Islet of Langerhans (tissue), 1 donor: Measurements from ENCODE around the gene SPPL3.
"Not testable (repeated sequence)": the region's sequence is repeated elsewhere in the genome, so short reads cannot be mapped to it uniquely, and the experiment has no call there.

Experiments used
- FAIRE-seq: peaks from one replicate; lab custom pipeline; 2011; peaks lifted over from hg19 to GRCh38; lab: Jason Lieb, UNC

Gene SPPL3

DNA sequence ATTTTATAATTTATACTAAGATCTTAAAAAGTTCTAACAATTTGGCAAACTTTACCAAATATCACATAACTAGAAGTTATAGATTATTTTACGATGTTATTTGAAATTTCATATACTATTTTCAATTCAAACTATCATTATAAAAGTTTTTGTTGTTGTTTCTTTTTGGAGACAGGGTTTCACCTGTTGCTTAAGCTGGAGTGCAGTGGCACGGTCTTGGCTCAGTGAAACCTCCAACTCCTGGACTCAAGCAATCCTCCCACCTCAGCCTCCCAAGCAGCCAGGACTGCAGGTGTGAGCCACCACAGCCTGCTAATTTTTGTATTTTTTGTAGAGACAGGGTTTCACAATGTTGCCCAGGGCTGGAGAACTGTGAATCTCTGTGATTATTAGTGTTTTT lies 87.8 kb downstream of the SPPL3 start:
- no peak for FAIRE-seq

DNA sequence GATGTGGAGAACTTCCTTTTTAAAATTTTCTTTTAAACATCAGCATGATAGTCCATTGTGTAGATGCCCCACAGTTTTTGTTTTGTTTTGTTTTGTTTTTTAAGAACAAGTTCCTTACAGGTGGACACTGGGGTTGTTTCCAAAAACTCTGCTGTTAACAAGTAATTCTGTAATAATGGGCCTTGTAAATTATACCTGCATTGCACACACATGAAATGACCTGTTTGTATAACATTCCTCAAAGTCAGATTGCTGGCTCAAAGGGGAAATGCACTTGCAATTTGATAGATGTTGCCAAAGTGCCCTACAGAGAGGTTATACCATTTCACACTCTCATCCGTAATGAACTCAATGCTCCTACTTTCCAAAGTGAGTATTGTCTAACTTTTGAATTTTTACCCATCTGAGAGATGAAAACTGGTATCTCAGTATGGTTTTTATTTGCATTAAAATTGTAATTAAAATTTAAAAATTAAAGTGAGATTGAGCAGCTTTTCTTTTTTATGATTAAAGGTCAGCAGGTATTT lies 89.2 kb downstream of the SPPL3 start:
- no peak for FAIRE-seq

DNA sequence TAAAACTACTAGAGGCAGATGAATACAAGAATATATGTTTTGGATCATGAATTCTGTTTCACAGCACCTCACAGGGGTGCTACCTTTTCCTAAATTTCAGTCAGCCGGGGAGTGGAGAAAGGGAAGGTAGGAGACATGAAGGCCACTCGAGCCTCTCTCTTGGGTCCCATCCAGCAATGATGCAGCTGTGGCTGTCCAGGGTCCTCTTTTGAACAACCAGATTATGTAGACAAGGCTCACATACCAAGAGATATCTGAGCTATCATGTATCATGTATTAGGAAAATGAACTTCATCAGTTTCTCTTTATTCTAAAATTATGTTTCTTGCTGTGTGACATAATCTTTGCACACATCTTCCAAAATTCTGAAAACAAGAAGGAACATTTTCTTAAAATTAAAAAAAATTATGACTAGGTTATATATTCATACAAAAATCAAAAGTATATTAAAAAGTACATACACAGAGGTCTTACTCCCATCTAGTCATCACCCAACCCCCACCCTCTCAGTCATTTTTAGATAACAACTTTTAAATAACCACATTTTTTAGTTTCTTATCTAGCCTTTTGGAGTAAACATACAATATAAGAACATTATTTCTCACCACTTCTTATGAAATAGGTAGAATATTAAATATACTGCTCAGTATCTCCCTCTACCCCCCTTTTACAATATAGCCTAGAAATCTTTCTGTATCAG lies 89.8 kb downstream of the SPPL3 start:
- FAIRE-seq: no peak

DNA sequence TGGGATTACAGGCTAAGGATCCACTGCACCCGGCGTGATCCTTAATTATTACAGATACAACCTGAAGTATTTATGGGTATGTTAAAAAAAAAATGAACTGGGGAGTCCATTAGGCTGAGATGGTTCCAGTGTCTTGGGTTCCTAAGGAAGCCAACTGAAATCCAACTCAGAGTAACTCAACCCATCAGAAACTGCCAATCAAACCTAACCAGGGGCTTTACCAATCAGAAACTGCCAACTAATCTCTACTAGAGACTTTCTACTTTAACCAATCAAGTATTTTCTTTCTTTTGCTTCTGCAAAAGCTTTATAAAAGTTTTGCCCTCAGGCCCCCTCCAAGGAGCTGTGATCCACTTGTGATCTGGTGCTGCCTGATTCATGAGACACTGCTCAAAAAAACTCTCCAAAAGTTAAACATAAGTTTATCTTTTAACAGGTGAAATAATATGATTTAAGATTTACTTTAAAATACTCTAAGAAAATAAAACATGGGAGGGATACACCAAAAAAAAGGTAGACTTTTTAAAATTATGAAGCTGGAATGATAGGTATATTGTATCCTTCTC lies 90.5 kb downstream of the SPPL3 start:
- FAIRE-seq: no peak

DNA sequence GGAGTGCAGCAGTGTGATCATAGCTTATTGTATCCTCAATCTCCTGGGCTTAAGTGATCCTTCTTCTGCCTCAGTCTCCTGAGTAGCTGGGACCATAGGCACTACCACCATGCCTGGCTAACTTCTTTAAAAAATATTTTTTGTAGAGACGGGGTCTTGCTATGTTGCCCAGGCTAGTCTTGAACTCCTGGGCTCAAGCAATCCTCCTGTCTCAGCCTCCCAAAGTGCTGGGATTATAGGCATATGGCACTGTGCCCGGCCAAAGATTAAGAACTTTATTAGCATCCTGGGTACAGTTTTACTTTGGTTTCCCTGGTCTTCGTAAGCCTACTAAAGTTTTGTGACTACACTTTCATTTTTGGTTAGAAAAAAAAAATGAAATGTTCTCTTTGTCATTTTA lies 94.1 kb downstream of the SPPL3 start:
- no peak for FAIRE-seq

DNA sequence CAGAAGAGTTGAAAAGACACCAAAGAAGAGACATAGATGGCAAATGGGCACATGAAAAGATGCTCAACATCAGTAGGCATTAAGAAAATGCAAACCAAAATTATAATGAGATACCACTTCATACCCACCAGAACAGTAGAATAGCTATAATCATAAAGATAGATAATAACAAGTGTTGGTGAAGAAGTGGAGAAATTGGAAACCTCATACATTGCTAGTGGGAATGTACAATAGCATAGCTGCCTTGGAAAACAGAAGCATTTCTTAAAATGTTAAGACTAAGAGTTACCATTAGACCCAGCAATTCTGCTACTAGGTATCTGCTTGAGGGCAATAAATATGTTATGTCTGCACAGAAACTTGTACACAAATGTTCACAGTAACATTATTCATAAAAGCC lies 99.7 kb downstream of the SPPL3 start:
- no peak for FAIRE-seq

DNA sequence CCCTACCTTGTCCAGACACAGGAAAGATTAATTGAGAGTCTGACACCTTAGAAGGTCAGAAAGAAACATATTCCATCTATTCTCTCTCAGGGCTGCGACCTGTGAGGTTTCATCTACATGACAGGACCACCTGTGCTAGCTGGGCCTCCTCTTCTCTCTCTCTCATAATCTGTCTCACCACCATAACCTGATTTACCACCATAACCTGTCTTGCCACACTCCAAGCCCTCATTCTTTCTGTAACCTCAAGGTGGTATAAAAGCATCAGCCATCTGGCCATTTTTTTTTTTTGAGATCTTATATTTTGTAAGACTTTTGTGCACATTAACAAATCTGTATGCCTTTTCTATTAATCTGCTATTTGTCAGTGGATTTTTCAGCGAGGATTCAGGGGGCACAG lies 103.0 kb downstream of the SPPL3 start:
- FAIRE-seq: no peak

DNA sequence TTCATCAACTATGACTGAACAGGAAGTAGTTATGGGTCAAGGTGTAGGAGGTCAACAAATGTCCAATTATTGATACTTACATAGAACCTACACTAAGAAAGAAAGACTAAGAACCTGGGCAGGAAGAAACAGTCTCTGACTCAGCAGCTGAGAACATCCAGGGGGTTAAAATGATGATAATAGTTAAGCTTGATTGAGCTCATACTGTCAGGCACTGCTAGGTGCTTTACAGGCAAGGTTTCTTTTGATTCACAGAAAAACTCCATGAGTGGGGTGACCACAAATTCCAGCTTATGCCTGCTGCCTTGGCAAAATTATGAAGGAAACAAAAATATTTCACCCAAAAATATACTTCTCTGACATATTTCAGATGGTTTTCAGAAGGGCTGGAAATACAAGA lies 103.5 kb downstream of the SPPL3 start:
- no peak for FAIRE-seq

DNA sequence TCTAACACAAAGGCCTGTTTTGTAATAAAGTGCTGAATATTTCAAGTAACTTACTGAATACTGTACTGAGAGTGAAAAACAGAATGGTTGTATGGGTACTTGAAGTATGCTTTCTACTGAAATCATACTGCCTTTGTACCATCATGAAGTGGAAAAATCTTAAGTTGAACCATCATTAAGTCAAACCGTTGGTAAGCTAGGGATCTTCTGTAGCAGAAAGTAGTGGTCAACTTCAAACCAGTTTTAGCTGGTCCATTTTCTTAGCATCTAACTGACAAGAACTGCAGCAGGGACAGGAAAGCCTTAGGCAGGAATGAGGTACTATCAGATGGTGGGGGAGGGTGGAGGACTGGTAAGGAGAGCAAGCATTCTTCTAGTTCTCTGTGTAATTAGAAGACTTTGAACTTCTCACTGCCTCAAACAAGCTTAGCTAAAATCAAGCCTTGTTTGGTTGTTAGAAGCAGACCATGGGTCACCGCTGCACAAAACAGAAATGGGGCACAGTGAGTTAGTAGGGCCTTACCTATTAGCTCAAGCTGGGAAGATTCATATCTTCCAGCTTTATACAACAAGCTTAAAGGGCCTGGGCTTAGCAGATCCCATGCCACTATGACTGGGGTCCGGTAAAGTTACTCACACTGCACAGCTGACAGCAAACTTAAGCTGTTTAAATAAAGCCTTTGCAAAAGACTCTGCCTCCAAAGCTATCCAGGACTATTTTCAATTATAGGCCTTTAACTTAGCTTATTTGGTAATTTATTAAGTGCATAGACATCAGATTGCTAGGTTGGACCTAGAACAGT lies 104.7 kb downstream of the SPPL3 start:
- no peak for FAIRE-seq

DNA sequence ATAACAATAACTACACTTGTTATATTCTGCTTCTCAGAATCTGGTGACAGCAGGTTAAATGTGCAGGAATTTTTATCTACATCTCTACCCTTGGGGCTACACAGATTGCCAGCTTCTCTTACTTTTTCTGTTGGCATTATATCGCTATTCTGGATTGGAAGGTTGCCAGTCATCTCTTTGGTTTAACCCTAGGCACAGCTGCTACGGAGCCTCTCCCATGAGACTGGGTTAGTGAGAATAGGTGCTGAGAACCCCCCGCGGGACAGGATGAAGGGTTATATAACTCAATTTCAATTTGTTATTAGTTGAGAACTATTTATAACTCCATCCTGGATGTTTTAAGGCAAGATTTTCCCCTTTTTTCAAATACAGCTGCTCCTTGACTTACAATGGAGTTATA lies 105.5 kb downstream of the SPPL3 start:
- FAIRE-seq: no peak

DNA sequence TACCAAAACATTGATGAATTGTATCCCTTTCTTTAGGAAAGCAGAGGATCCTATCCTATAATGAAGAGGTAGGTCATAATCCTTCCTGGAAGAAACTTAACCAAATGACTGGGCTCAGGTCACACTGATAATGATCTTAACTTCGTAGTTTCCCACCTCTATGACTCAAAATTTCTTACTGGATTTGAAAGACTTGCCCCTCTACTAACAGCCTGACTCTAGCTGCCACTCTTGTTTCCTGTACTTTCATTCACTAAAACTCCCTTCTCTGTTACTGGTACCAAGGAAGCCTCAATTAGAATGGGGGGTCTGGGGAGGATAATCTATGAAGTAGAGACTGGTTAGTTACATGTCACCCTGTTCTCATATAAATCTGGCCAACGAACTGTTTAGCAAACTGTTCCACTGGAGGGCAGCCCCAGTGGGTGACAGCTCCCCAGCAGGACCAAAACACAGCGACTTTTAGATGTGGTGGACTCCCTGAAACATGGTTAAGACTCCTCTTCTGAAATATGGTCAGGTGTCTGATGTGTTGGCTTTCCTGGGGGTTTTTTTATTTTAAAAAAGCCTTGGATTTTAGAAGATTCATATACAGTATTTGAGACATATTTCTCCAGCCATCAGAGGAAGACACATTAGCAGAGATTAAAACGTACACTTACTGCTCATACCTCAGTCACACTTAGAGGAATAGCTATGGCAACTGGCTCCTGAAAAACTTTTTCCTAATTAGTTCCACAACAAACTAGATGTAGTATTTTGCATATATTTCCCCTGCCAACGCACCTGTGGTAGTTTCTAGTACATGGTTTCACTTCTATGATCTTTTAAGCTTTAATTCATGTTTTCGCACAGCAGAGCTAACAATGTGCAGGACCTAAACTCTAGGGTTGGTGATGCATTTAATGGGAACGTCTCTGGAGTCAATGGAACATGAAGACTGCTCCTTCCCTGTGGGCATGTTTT lies 106.2 kb downstream of the SPPL3 start:
- no peak for FAIRE-seq

DNA sequence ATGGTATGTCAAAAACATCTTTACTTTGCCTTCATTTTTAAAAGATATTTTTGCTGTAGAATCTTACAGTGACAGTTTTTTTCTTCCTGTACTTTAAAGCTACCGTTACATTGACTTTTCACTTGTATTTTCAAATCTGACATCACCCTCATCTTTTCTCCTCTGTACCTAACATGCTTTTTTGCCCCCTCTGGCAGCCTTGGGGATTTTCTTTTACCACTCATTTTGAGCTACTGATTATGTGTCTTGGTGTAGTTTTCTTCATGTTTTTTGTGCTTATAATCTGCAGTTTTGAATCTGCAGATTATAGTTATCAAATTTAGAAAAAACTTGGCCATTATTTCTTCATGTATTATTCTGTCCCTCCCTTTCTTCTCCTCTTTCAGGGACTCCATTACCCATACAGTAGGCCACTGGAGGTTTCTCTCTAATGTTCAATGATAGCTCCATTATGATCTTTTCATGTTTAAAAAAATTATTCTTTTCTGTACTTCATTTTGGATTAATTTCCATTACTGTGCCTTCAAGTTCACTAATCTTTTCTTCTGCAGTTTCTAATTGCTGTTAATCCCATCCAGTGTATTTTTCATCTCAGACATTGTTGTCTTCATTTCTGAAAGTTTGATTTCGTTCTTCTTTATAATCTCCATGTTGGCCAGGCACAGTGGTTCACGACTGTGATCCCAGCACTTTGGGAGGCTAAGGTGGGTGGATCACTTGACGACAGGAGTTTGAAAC lies 108.5 kb downstream of the SPPL3 start:
- no peak for FAIRE-seq

DNA sequence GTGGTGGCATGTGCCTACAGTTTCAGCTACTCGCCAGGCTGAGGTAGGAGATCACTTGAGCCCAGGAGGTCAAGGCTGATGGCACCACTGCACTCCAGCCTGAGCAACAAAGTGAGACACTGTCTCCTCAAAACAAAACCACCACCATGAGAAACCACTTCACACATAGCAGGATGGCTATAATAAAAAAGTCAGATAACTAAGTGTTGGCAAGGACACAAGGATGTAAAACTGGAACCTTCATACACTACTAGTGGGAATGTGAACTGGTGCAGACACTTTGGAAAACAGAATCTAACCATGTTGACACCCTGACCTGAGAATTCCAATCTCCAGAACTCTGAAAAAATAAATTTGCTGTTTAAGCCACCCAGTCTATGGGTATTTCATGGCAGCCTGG lies 110.8 kb downstream of the SPPL3 start:
- no peak for FAIRE-seq

DNA sequence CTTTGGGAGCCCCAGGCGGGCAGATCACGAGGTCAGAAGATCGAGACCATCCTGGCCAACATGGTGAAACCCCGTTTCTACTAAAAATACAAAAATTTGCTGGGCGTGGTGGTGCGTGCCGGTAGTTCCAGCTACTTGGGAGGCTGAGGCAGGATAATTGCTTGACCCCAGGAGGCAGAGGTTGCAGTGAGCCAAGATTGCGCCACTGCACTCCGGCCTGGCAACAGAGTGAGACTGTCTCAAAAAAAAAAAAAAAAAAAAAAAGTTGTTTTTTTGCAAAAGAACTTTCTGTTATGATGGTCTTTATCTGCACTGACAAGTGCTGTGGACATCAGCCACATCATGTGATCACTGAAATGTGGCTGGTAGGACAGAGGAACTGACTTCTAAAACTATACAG lies 111.7 kb downstream of the SPPL3 start:
- not testable (repeated sequence) for FAIRE-seq

DNA sequence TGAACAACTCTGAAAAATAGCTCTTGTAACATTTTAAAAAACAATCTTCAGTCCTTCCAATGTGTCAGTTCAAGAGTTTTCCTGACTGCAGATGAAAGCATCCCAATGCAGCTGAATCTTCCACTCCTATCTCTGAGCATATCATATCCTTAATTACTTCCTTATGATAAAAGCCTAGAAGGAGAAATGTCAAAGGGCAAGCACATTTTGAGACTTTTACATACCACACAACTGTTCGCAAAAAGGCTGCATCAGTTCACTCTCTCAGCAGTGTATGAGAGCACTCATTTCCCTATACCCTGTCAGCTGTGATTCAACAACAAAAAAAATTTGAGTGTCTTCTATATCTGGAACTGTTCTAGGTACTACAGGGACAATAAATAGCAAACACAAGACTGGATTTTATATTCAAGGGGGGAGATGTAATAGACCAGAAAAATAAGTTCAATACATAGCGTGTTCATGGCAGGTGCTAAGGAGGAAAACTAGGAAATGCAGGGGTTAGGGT lies 112.4 kb downstream of the SPPL3 start:
- FAIRE-seq: no peak

DNA sequence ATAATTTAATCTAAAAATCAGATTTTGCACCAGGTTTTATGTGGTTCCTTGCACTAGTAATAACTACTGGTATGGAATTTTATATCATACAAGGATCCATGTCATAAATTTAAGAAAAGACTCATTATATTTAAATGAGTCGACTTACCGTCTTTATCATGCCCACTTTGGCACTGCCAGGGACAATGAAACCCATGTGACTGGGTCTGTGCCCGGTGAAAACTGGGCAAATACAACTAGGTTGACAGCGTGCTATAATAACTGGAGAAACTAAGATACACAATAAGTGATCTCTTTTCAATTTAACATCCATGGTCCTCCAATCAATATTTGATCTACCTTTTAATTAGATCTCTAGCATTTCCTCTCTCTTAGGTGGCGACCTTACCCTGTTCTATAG lies 114.0 kb downstream of the SPPL3 start:
- no peak for FAIRE-seq

DNA sequence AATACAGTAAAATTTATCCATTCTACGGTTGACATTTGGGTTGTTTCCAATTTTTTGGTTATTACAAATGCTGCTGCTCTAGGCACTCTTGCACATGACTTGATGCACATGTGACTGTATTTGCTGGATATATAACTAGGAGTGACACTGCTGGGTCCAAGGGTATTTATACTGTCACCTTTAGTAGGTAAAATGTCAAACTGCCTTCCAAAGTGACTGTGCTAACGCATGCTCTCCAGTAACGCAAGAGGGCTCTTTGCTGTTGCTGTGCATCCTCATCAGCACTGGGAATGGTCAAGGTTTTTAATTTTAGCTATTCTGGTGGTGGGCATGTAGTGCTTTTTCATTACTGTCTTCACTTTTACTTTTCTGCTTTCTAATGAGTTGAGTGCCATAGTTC lies 116.3 kb downstream of the SPPL3 start:
- FAIRE-seq: no peak

DNA sequence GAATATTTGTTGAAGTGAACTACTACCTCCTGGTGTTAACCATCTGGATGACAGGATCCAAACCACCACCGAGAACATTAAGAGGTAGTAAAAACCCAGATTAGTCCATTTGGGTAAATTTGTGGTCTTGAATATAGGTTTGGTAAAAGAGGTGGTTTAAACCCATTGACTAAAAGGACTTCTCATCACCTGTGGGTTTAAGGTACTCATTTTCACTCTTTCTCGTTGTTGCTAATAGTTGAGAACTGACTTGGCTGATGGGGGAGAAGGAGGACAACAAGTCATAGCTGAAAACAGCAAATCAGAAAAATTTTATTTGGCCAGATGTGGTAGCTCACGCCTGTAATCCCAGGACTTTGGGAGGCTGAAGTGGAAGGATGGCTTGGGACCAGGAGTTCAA lies 119.4 kb downstream of the SPPL3 start:
- FAIRE-seq: no peak

DNA sequence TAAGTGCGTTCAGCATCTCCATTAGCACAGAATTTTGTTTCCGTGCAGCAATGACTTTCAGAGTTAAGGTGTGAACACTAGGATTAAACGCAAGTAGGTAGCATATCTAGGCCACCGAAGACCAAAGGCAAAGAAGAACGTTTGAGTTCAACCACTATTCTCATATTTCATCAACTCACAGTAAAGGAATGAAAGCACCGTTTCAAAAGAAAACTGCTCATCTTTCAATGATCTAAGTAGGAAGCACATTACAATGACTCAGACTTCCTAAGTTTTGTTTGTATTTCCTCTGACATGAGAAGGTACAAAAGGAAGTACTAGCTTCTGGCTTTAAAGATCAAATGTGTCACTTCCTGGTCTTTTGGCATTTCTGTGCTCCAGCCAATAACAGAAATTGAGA lies 121.0 kb downstream of the SPPL3 start:
- no peak for FAIRE-seq

DNA sequence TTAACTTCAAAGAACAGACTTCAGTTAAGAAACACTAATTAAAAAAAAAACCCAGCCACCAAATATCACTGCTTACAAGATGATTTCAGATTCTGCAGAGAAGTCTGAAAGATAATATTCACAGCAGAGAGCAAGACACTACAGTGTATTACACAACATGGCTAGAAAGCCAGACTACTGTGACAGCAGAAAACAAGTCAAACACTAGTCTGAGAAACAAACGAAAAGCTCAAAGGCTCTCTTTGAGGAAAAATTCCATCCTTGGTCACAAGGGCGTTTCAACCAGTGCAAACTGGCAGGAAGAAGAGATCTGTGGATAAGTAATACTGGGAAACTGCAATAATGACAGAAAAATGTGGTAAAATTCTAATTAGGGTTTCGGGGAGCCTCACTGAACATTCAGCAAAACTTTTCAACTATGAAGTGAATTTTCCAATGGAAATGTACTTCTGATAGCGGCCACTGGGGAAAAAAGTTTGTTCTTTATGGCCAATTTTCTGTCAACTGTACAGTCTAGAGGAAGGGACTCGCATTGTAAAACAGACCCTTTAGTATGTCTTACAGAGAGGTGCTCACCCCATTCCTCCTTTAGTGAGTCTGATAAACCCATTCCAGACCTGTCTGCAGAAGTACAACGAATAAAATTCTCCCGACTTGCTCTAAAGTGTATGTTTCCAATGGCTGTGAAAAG lies 128.2 kb downstream of the SPPL3 start:
- no peak for FAIRE-seq
